Measurements from ENCODE around the gene BLOC1S3. TPM values are rescaled to one million over a fixed set of nuclear protein-coding genes. Genes with fewer than 3 reads are reported as not detected.
A peak's percentile ranks its signal among the peaks of the same experiment; 100 is the strongest.

The BLOC1S3 gene
- total RNA-seq, 2 experiments from 2014 or later = 14.7 to 18.8 TPM

DNA sequence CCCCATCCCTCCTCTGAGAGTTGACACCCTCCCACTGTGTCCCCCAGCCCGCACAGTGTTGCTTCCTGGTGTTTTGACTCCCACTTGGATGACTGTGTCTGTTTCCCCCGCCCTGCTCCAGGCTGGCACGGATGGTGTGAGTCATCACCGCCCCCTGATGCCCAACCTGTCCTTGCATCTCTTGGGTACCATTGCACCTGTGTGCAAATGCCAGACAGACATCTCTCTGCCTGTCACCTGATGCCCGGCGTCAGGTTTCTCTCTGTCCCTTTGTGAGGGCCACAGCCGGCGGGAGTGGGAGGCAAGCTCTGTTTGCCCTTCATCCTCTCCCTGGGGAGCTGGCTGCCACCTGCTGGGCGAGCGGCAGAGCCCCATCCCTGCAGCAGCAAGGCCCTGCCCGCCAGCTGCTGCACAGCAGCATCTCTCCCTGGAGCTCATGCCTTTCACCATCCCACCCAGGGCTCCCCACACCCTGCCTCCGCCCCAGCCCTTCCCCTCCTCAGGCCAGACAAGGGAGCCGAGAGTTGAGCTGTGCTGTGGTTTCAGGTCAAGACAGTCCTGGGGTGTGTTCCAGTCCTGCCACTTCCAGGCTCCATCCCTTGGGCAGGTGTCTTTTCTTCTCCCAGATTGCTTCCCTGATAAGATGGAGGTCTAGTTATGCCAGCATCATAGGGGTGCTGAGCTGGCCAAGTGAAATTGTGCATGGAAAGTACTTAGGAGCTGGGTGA, 47.5 kb upstream of the BLOC1S3 start:
- Histone ChIP-seq H3K9me3 (ENCODE audit: control insufficient read depth in 1 of 2, insufficient read depth in 1 of 2, low read length in 2 of 2) (no peaks in the 10 kb centered on the region), H3K27ac (ENCODE audit: low read depth in 1 of 2, low read length in 2 of 2) (no peak overlapping the region), H3K4me1 (ENCODE audit: insufficient read depth, low read length) (peaks cover 6% of the 10 kb centered on the region), H3K27me3 (ENCODE audit: control insufficient read depth in 1 of 2, insufficient read depth in 2 of 2, low read length in 2 of 2) (no peaks in the 10 kb centered on the region), H3K4me3 (ENCODE audit: low read length) (no peak overlapping the region), H3K36me3 (ENCODE audit: insufficient read depth, low read length) (no peaks in the 10 kb centered on the region)
- Mint-ChIP-seq H3K36me3 (ENCODE audit: low read depth) (no peaks in the 10 kb centered on the region), H3K9me3 (no peaks in the 10 kb centered on the region), H3K4me1 (ENCODE audit: low read depth) (peaks cover 8% of the 10 kb centered on the region), H3K27me3 (no peaks in the 10 kb centered on the region), H3K4me3 (no peak overlapping the region), H3K27ac (no peak overlapping the region)
- ChIA-PET CTCF (no interaction called here), POLR2A (no interaction called here)
- intact Hi-C loops (cut with DNase I, micrococcal nuclease) = no loop called here
- TF ChIP-seq, protein P1, sequence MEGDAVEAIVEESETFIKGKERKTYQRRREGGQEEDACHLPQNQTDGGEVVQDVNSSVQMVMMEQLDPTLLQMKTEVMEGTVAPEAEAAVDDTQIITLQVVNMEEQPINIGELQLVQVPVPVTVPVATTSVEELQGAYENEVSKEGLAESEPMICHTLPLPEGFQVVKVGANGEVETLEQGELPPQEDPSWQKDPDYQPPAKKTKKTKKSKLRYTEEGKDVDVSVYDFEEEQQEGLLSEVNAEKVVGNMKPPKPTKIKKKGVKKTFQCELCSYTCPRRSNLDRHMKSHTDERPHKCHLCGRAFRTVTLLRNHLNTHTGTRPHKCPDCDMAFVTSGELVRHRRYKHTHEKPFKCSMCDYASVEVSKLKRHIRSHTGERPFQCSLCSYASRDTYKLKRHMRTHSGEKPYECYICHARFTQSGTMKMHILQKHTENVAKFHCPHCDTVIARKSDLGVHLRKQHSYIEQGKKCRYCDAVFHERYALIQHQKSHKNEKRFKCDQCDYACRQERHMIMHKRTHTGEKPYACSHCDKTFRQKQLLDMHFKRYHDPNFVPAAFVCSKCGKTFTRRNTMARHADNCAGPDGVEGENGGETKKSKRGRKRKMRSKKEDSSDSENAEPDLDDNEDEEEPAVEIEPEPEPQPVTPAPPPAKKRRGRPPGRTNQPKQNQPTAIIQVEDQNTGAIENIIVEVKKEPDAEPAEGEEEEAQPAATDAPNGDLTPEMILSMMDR (IDR thresholded peaks at IDR 0.05) = no peak
- DNase-seq (no peak), ATAC-seq (ENCODE audit: poor library complexity) (no peak)

DNA sequence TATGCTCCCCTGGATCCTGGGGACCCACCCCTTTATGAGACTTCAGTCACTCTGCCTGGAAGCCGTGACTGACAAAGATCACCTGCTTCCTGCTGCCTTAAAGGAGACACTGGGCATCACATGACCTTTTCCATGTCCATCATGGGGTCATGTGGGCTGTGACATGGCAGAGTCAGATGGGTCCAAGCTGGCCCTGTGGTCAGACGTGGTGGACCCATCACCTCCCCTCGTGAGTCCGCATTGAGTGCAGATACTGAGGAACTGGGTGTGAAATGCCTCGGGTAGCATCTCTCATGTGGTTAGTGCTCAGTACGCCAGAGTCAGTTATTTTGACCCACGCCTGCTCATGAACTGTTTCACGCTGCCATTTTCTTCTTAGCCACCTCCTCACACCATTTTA, 44.9 kb upstream of the BLOC1S3 start:
- no peak for DNase-seq
- Histone ChIP-seq H3K27me3 (ENCODE audit: control insufficient read depth in 1 of 2, insufficient read depth in 2 of 2, low read length in 2 of 2) (no peaks in the 10 kb centered on the region), H3K27ac (ENCODE audit: low read depth in 1 of 2, low read length in 2 of 2) (no peak overlapping the region), H3K4me1 (ENCODE audit: insufficient read depth, low read length) (no peaks in the 10 kb centered on the region), H3K4me3 (ENCODE audit: low read length) (no peak overlapping the region), H3K9me3 (ENCODE audit: control insufficient read depth in 1 of 2, insufficient read depth in 1 of 2, low read length in 2 of 2) (no peaks in the 10 kb centered on the region), H3K36me3 (ENCODE audit: insufficient read depth, low read length) (no peaks in the 10 kb centered on the region)
- no peak for ATAC-seq (ENCODE audit: poor library complexity)
- TF ChIP-seq, protein P1 (IDR thresholded peaks at IDR 0.05) = no peak
- POLR2A ChIA-PET = no interaction called here
- H3K4me3 Mint-ChIP-seq = no peak overlapping the region
- H3K27me3 Mint-ChIP-seq = no peaks in the 10 kb centered on the region
- CTCF ChIA-PET = no interaction called here
- H3K9me3 Mint-ChIP-seq = no peaks in the 10 kb centered on the region
- peak overlapping the region; percentile 36 for H3K27ac Mint-ChIP-seq
- H3K4me1 Mint-ChIP-seq (ENCODE audit: low read depth) = no peaks in the 10 kb centered on the region
- intact Hi-C loops (cut with DNase I, micrococcal nuclease) = no loop called here
- no peaks in the 10 kb centered on the region for H3K36me3 Mint-ChIP-seq (ENCODE audit: low read depth)

DNA sequence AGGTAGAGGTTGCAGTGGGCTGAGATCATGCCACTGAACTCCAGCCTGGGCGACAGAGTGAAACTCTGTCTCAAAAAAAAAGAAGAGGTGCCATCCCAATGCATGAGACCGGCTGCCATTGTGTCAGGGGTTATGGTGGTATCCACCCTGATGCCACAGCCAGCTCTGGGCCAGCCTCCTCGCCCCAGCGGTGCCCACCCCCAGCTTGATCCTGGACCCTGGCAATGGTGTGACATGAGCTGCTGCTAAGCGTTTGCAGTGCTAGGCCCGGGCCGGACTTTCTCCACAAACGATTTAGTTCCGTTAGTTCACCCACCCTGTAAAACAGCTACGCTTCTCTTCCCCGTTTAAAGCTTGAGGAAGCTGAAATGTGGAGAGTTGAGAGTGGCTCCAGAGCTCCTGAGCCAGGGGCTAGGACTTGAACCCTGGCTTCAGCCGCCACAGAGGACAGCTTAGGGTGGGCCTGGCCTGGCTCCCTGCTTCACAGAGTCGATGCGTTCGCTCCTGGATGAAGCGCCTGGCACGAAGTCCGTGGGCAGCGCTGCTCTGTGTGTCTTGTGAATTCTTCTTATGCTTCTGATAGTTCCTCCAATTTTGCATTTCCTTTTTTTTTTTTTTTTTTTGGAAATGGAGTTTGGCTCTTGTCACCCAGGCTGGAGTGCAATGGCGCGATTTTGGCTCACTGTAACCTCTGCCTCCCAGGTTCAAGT, 43.3 kb upstream of the BLOC1S3 start:
- Mint-ChIP-seq H3K27me3 (no peaks in the 10 kb centered on the region), H3K36me3 (ENCODE audit: low read depth) (peaks cover 1% of the 10 kb centered on the region), H3K27ac (no peak overlapping the region), H3K9me3 (no peaks in the 10 kb centered on the region), H3K4me3 (no peak overlapping the region), H3K4me1 (ENCODE audit: low read depth) (no peaks in the 10 kb centered on the region)
- Histone ChIP-seq H3K27ac (ENCODE audit: low read depth in 1 of 2, low read length in 2 of 2) (no peak overlapping the region), H3K9me3 (ENCODE audit: control insufficient read depth in 1 of 2, insufficient read depth in 1 of 2, low read length in 2 of 2) (no peaks in the 10 kb centered on the region), H3K4me1 (ENCODE audit: insufficient read depth, low read length) (no peaks in the 10 kb centered on the region), H3K4me3 (ENCODE audit: low read length) (no peak overlapping the region), H3K27me3 (ENCODE audit: control insufficient read depth in 1 of 2, insufficient read depth in 2 of 2, low read length in 2 of 2) (no peaks in the 10 kb centered on the region), H3K36me3 (ENCODE audit: insufficient read depth, low read length) (peaks cover under 1% of the 10 kb centered on the region)
- ChIA-PET CTCF (interaction anchor here (1.8 kb wide), 1 partner anchor 14 kb away, joined by 5 read pairs; no protein-coding TSS in a partner anchor), POLR2A (interaction anchor here (1.1 kb wide), 1 partner anchor 35 kb away, joined by 3 read pairs; no protein-coding TSS in a partner anchor)
- no peak for DNase-seq
- ATAC-seq (ENCODE audit: poor library complexity) = no peak
- TF ChIP-seq, protein P1 (IDR thresholded peaks at IDR 0.05) = no peak
- intact Hi-C loops (cut with DNase I, micrococcal nuclease) = no loop called here

All from CD4-positive, alpha-beta T cell (primary cell).